Spleen (tissue), 11 donors: Measurements from ENCODE around the gene CPAMD8. TPM values are rescaled to one million over a fixed set of nuclear protein-coding genes. Genes with fewer than 3 reads are reported as not detected.
A peak's percentile ranks its signal among the peaks of the same experiment; 100 is the strongest.

Experiments used
- DNase-seq: peaks from one replicate; pipeline ENCODE4 v3.0.0-alpha.2; 2020
- H3K27ac ChIP-seq, 8 donors: fragments of 200-600 bp; sonication (generic) in 7 of 8; 1 replicate in 4 of 8; 2 replicates in 4 of 8; pipeline versions ENCODE4 v1.5.0 to v1.8.0; 2016 to 2021; ENCODE audit warnings: inconsistent platforms in 4 of 8, mild to moderate bottlenecking in 4 of 8, moderate library complexity in 1 of 8
- H3K27me3 ChIP-seq, 7 donors: fragments of 200-600 bp; sonication (generic) in 6 of 7; replicated peaks in 1 of 7; 1 replicate in 4 of 7; 2 replicates in 3 of 7; pipeline versions ENCODE4 v1.5.0 to v1.8.0; 2016 to 2021; ENCODE audit warnings: inconsistent platforms in 3 of 7, mild to moderate bottlenecking in 1 of 7
- H3K36me3 ChIP-seq, 6 donors: fragments of 200-600 bp; sonication (generic) in 5 of 6; 1 replicate in 4 of 6; 2 replicates in 2 of 6; pipeline versions ENCODE4 v1.5.0 to v1.8.0; 2016 to 2021; ENCODE audit warnings: inconsistent platforms in 2 of 6
- H3K4me1 ChIP-seq, 6 donors: fragments of 200-600 bp; sonication (generic) in 5 of 6; 1 replicate in 3 of 6; 2 replicates in 3 of 6; pipeline versions ENCODE4 v1.5.0 to v1.8.0; 2016 to 2021; ENCODE audit warnings: inconsistent platforms in 3 of 6
- H3K4me3 ChIP-seq, 8 donors: fragments of 200-600 bp; sonication (generic) in 7 of 8; 1 replicate in 4 of 8; 2 replicates in 4 of 8; pipeline versions ENCODE4 v1.5.0 to v1.8.0; 2016 to 2021; ENCODE audit warnings: inconsistent platforms in 4 of 8, mild to moderate bottlenecking in 4 of 8, moderate library complexity in 2 of 8
- H3K9me3 ChIP-seq, 8 donors: fragments of 200-600 bp; sonication (generic) in 7 of 8; 1 replicate in 4 of 8; 2 replicates in 4 of 8; pipeline versions ENCODE4 v1.5.0 to v1.8.0; 2016 to 2021; ENCODE audit warnings: inconsistent platforms in 4 of 8
- POLR2A ChIP-seq, 3 donors: fragments of 450-650 bp; IDR thresholded peaks; one replicate each; pipeline ENCODE4 v1.5.1; 2017; ENCODE audit warnings: antibody characterized with exemption in 3 of 3, mild to moderate bottlenecking in 1 of 3
- POLR2AphosphoS5 ChIP-seq, 3 donors: sonication (generic); formaldehyde crosslinking; IDR thresholded peaks; one replicate each; pipeline ENCODE4 v1.5.1; 2017; ENCODE audit warnings: antibody characterized with exemption in 3 of 3
- WGBS, 5 donors: extraction: QIAGEN DNeasy Blood & Tissue Kit in 3 of 5; methylation state at CpG; one replicate each; pipeline versions ENCODE4 v1.1.5 to v1.1.7; 2013 to 2018; 5-methylcytosine and 5-hydroxymethylcytosine counted together
- intact Hi-C: fragments of 100-400 bp; cut with DNase I; formaldehyde crosslinking; loops from one replicate; pipeline ENCODE4 v1.15.0; 2023; ENCODE audit warnings: low total_unique reads
- polyA plus RNA-seq, 3 donors: library from polyadenylated mRNA; stranded (reverse); fragments of 200-250 nt; gene quantifications; one replicate each; pipeline ENCODE4 v1.2.1, GENCODE V29; 2013
- total RNA-seq, 7 donors: library from RNA; depleted of rRNA in 3 of 7; stranded (reverse); fragments of >200 nt in 3 of 7; fragmentation: NEBNext Ultra II Directional in 4 of 7; extraction: Animal tissue kit (Norgen Biotek cat#: 25700) in 4 of 7; gene quantifications; one replicate each; pipeline versions ENCODE4 v1.1.0 to v1.2.1, GENCODE V29; 2016 to 2021
- TF ChIP-seq, protein P1 (sequence below), 11 experiments: fragments of 200-600 bp in 7 of 11; fragments of 450-650 bp in 4 of 11; sonication (generic) in 4 of 11; IDR thresholded peaks in 8 of 11; conservative IDR thresholded peaks in 3 of 11; 1 replicate in 7 of 11; 2 replicates in 4 of 11; pipeline versions ENCODE4 v1.4.0 to v1.8.0; 2016 to 2021; ENCODE audit warnings: antibody characterized with exemption in 11 of 11, inconsistent platforms in 4 of 11, mild to moderate bottlenecking in 1 of 11
- donor health status: healthy with polysubstance abuse.
- donor health status: DM: no; HTN: no; CAD: no; lungs with moderate emphysema.
- donor health status: DM: no; HTN: no; CAD: no.
- donor health status: Bipolar disorder and iron deficiency.
- donor health status: healthy.
- donor health status: DM: no; HTN: no; CAD: no.
- donor health status: DM: yes; HTN: yes; CAD: no.

CPAMD8 gene
- total and polyA plus RNA-seq, 10 donors: 2.1 to 18.7 (median 8.5) TPM

DNA sequence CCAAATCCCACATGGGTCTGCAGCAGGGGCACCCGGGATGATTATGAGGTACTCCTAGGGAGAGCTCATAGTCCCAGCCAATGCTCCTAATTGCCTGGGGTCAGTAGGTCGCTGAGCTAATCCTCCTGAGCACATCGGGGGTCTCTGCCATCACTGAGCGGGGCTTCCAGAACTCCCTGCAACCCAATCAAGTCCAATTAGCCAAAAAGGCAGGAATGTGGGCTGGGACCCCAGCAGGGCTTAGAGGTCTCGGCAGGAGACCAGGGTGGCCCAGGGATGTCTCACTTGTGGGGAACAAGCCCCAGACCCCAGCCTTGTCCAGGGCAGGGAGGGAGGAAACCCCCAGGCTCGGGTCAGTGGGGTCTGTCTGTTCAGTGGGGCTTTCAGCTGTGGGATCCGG is 17.1 kb upstream of the CPAMD8 start:
- H3K4me3 ChIP-seq: no peak overlapping the region
- 67 to 89% (median 76%) methylated on average over 2 to 7 of the region's 7 CpGs for WGBS, 5 donors
- DNase-seq: no peak
- H3K27me3 ChIP-seq: peaks cover 0 to 3% (median 0%) of the 10 kb centered on the region in 7 donors
- H3K9me3 ChIP-seq: no peaks in the 10 kb centered on the region
- H3K4me1 ChIP-seq: no peaks in the 10 kb centered on the region
- no peak overlapping the region for H3K27ac ChIP-seq
- TF ChIP-seq POLR2A (IDR thresholded peaks at IDR 0.05): no peak
- TF ChIP-seq POLR2AphosphoS5 (IDR thresholded peaks at IDR 0.05): no peak
- TF ChIP-seq, protein P1, sequence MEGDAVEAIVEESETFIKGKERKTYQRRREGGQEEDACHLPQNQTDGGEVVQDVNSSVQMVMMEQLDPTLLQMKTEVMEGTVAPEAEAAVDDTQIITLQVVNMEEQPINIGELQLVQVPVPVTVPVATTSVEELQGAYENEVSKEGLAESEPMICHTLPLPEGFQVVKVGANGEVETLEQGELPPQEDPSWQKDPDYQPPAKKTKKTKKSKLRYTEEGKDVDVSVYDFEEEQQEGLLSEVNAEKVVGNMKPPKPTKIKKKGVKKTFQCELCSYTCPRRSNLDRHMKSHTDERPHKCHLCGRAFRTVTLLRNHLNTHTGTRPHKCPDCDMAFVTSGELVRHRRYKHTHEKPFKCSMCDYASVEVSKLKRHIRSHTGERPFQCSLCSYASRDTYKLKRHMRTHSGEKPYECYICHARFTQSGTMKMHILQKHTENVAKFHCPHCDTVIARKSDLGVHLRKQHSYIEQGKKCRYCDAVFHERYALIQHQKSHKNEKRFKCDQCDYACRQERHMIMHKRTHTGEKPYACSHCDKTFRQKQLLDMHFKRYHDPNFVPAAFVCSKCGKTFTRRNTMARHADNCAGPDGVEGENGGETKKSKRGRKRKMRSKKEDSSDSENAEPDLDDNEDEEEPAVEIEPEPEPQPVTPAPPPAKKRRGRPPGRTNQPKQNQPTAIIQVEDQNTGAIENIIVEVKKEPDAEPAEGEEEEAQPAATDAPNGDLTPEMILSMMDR (IDR thresholded peaks at IDR 0.05 in 8 of 11, conservative IDR thresholded peaks at IDR 0.05 in 3 of 11): no peak
- H3K36me3 ChIP-seq: peaks cover 0 to 16% (median 2%) of the 10 kb centered on the region in 6 donors
- intact Hi-C loops: no loop called here

DNA sequence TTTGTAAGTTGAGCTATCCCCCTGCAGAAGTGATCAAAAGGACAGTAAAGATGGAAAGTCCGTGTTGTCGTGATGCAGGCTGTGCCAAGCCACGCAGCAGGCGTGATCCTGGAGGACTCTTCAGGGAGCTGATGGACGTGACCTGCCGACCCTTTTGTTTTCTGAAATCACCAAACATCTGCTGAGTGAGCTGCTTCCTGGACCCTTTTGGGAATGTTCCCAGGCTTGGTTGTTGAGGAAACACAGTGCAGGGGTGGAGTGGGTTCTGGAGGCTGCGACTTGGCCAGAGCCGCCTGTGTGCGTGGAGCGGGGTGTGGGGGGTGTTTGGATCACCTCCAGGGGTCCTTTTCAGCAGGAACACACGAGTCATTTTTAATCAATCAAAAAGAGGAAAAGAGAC is 15.4 kb upstream of the CPAMD8 start:
- 36 to 44% (median 39%) methylated on average over 11 of the region's 11 CpGs for WGBS, 5 donors
- intact Hi-C loops: no loop called here
- peak in 1 of 3 donors; percentile 46 for TF ChIP-seq POLR2AphosphoS5 (IDR thresholded peaks at IDR 0.05)
- TF ChIP-seq, protein P1 (IDR thresholded peaks at IDR 0.05 in 8 of 11, conservative IDR thresholded peaks at IDR 0.05 in 3 of 11): no peak
- TF ChIP-seq POLR2A (IDR thresholded peaks at IDR 0.05): no peak
- DNase-seq: no peak
- H3K4me3 ChIP-seq: no peak overlapping the region
- no peak overlapping the region for H3K27ac ChIP-seq
- H3K27me3 ChIP-seq: peaks cover 0 to 14% (median 0%) of the 10 kb centered on the region in 7 donors
- H3K4me1 ChIP-seq: no peaks in the 10 kb centered on the region
- H3K36me3 ChIP-seq: no peaks in the 10 kb centered on the region
- H3K9me3 ChIP-seq: no peaks in the 10 kb centered on the region

DNA sequence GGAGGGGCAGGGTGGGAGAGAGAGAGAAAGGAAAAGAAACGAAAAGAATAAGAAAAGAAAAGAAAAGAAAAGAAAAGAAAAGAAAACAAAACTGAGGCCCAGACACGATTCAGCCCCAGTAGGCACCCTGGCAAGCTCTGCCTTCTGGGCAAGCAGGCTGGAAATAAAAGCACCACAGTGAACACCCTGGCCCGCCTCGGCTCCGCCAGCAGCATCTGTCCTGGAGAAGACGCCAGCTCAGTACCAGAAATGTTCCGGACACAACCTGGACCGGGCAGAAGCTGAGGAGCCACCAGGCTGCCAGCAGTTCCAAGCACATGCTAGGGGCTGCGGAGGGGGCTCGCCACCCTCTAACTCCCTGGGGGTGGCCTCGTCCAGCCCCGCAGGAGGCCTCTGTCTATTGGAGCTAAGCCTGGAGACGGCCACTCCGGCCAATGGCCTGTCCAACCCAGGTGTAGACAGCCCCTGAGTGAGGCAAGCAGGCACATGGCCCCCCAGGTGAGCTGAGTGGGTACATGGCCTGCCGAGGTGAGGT is 11.4 kb upstream of the CPAMD8 start:
- intact Hi-C loops: no loop called here
- TF ChIP-seq POLR2A (IDR thresholded peaks at IDR 0.05) (no peak), POLR2AphosphoS5 (IDR thresholded peaks at IDR 0.05) (no peak)
- TF ChIP-seq, protein P1 (IDR thresholded peaks at IDR 0.05 in 8 of 11, conservative IDR thresholded peaks at IDR 0.05 in 3 of 11): no peak
- 77 to 89% (median 80%) methylated on average over 13 to 15 of the region's 15 CpGs for WGBS, 5 donors
- Histone ChIP-seq H3K36me3 (no peaks in the 10 kb centered on the region), H3K9me3 (no peaks in the 10 kb centered on the region), H3K27me3 (peaks cover 0 to 21% (median 0%) of the 10 kb centered on the region in 7 donors), H3K27ac (no peak overlapping the region), H3K4me1 (no peaks in the 10 kb centered on the region), H3K4me3 (no peak overlapping the region)
- DNase-seq: no peak

GRCh38 chr19:17037184-17037583 is 10.6 kb upstream of the CPAMD8 start:
- intact Hi-C loops: no loop called here
- WGBS, 5 donors: 89 to 97% (median 91%) methylated on average over 5 to 6 of the region's 6 CpGs

More at GRCh38 chr19:17037184-17037583, 10.6 kb upstream of the CPAMD8 start:
- Histone ChIP-seq H3K4me3 (no peak overlapping the region), H3K27me3 (peaks cover 0 to 21% (median 0%) of the 10 kb centered on the region in 7 donors), H3K27ac (no peak overlapping the region), H3K36me3 (no peaks in the 10 kb centered on the region), H3K9me3 (no peaks in the 10 kb centered on the region), H3K4me1 (no peaks in the 10 kb centered on the region)
- TF ChIP-seq, protein P1 (IDR thresholded peaks at IDR 0.05 in 8 of 11, conservative IDR thresholded peaks at IDR 0.05 in 3 of 11): no peak
- TF ChIP-seq POLR2AphosphoS5 (IDR thresholded peaks at IDR 0.05) (no peak), POLR2A (IDR thresholded peaks at IDR 0.05) (no peak)
- no peak for DNase-seq
